Kidney glomerular epithelial cell (primary cell): ENCODE measurements around the gene COPS3.
A peak's percentile ranks its signal among the peaks of the same experiment; 100 is the strongest.

ENCODE experiments used
- DNase-seq: peaks from one replicate; lab custom pipeline; 2025; lab: John Stamatoyannopoulos, UW

Gene COPS3

GRCh38 chr17:17241656-17242055 lies 39.4 kb downstream of the COPS3 start:
- no peak for DNase-seq

GRCh38 chr17:17239832-17240231 lies 41.2 kb downstream of the COPS3 start:
- DNase-seq: no peak

GRCh38 chr17:17237026-17237799 lies 43.8 kb downstream of the COPS3 start, which contains the start of gene FLCN:
Gene FLCN, minus strand, starts transcription at chr17:17237168. Its CDS starts 9,031 bp downstream, at chr17:17228137.
- peak; percentile 94 for DNase-seq

GRCh38 chr17:17236295-17237025 lies 44.6 kb downstream of the COPS3 start:
- peak; percentile 9 for DNase-seq

GRCh38 chr17:17235212-17236174 lies 45.6 kb downstream of the COPS3 start:
- peak; percentile 19 for DNase-seq

GRCh38 chr17:17232303-17232621 lies 48.8 kb downstream of the COPS3 start:
- no peak for DNase-seq

GRCh38 chr17:17231621-17232302 lies 49.3 kb downstream of the COPS3 start:
- DNase-seq: no peak

- no peak for DNase-seq
These were observed 51.3 kb downstream of the COPS3 start for GRCh38 chr17:17229416-17230384.

GRCh38 chr17:17228521-17229279 lies 52.3 kb downstream of the COPS3 start:
- DNase-seq: no peak

- no peak for DNase-seq
These were observed 53.2 kb downstream of the COPS3 start for GRCh38 chr17:17227608-17228520.

- no peak for DNase-seq
These were observed 54.4 kb downstream of the COPS3 start for GRCh38 chr17:17226451-17227265.

GRCh38 chr17:17225901-17226300 lies 55.1 kb downstream of the COPS3 start:
- no peak for DNase-seq

GRCh38 chr17:17224137-17224536 lies 56.9 kb downstream of the COPS3 start:
- DNase-seq: no peak

- DNase-seq: no peak
These were observed 57.3 kb downstream of the COPS3 start for GRCh38 chr17:17223736-17224135.

GRCh38 chr17:17221329-17221728 lies 59.7 kb downstream of the COPS3 start:
- DNase-seq: no peak

GRCh38 chr17:17220529-17220928 lies 60.5 kb downstream of the COPS3 start:
- DNase-seq: no peak

- DNase-seq: no peak
These were observed 63.1 kb downstream of the COPS3 start for GRCh38 chr17:17217995-17218394.

- no peak for DNase-seq
These were observed 64.3 kb downstream of the COPS3 start for GRCh38 chr17:17216776-17217175.
